ENCODE measurements around the gene MARK1.

GRCh38 chr1:220708936-220709801 lies 181.2 kb downstream of the MARK1 start:
- TF ChIP-seq, protein P1, sequence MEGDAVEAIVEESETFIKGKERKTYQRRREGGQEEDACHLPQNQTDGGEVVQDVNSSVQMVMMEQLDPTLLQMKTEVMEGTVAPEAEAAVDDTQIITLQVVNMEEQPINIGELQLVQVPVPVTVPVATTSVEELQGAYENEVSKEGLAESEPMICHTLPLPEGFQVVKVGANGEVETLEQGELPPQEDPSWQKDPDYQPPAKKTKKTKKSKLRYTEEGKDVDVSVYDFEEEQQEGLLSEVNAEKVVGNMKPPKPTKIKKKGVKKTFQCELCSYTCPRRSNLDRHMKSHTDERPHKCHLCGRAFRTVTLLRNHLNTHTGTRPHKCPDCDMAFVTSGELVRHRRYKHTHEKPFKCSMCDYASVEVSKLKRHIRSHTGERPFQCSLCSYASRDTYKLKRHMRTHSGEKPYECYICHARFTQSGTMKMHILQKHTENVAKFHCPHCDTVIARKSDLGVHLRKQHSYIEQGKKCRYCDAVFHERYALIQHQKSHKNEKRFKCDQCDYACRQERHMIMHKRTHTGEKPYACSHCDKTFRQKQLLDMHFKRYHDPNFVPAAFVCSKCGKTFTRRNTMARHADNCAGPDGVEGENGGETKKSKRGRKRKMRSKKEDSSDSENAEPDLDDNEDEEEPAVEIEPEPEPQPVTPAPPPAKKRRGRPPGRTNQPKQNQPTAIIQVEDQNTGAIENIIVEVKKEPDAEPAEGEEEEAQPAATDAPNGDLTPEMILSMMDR (IDR thresholded peaks at IDR 0.05; ENCODE audit: low read length) = no peak
- no peak for TF ChIP-seq EZH2 (optimal IDR thresholded peaks at IDR 0.05; ENCODE audit: low read depth, low read length)
- no peak for TF ChIP-seq EZH2phosphoT487 (IDR thresholded peaks at IDR 0.05; ENCODE audit: low read length)
